Neural cell (in vitro differentiated cells): Measurements from ENCODE around the gene NOC4L. TPM values are rescaled to one million over a fixed set of nuclear protein-coding genes. Genes with fewer than 3 reads are reported as not detected.

ENCODE experiments used
- H2AFZ ChIP-seq: fragments of 200-600, 300-800 bp; sonication (generic), shearing (Covaris generic); 2 replicates; pipeline ENCODE4 v1.6.0; 2014; ENCODE audit warnings: low read depth, mild to moderate bottlenecking, antibody characterized with exemption, low read length, moderate library complexity
- H3F3A ChIP-seq: fragments of 200-600 bp; shearing (Covaris generic); 2 replicates; pipeline ENCODE4 v1.6.1; 2016; ENCODE audit warnings: mild to moderate bottlenecking, moderate library complexity, mixed read lengths, antibody characterized with exemption, low read length; ENCODE audit not compliant: insufficient read depth, poor library complexity, severe bottlenecking
- H3K27ac ChIP-seq: fragments of 200-600, 300-800 bp; sonication (generic), shearing (Covaris generic); 2 replicates; pipeline ENCODE4 v1.5.1; 2014; ENCODE audit warnings: mild to moderate bottlenecking, low read length, moderate library complexity
- H3K27me3 ChIP-seq: fragments of 300-800, 200-600 bp; sonication (generic), shearing (Covaris generic); 2 replicates; pipeline ENCODE4 v1.6.0; 2014; ENCODE audit warnings: mild to moderate bottlenecking, low read depth, low read length, moderate library complexity; ENCODE audit not compliant: insufficient read depth
- H3K36me3 ChIP-seq: fragments of 300-800, 200-600 bp; sonication (generic), shearing (Covaris generic); 2 replicates; pipeline ENCODE4 v1.5.1; 2014; ENCODE audit warnings: mild to moderate bottlenecking, antibody characterized with exemption, low read length, moderate library complexity; ENCODE audit not compliant: insufficient read depth
- H3K4me2 ChIP-seq: fragments of 300-800, 200-600 bp; sonication (generic), shearing (Covaris generic); 2 replicates; pipeline ENCODE4 v1.6.0; 2014; ENCODE audit warnings: mild to moderate bottlenecking, low read length
- H3K4me3 ChIP-seq: fragments of 300-800, 200-600 bp; sonication (generic), shearing (Covaris generic); 2 replicates; pipeline ENCODE4 v1.5.1; 2014; ENCODE audit warnings: mild to moderate bottlenecking, low read length, moderate library complexity
- H3K79me2 ChIP-seq: fragments of 200-600 bp; shearing (Covaris generic); replicated peaks from 2 replicates; pipeline ENCODE4 v1.6.0; 2014; ENCODE audit warnings: mild to moderate bottlenecking, low read length, moderate library complexity; ENCODE audit not compliant: insufficient read depth
- H3K9ac ChIP-seq: fragments of 300-800, 200-600 bp; sonication (generic), shearing (Covaris generic); 2 replicates; pipeline ENCODE4 v1.6.1; 2016; ENCODE audit warnings: mild to moderate bottlenecking, low read length, mixed read lengths
- H3K9me2 ChIP-seq: fragments of 200-600 bp; shearing (Covaris generic); 2 replicates; pipeline ENCODE4 v1.6.1; 2016; ENCODE audit warnings: mild to moderate bottlenecking, low read length, mixed read lengths; ENCODE audit not compliant: insufficient read depth
- H3K9me3 ChIP-seq: fragments of 200-600, 300-800 bp; sonication (generic), shearing (Covaris generic); 2 replicates; pipeline ENCODE4 v1.6.1; 2016; ENCODE audit warnings: mild to moderate bottlenecking, mixed run types, low read length, moderate library complexity, mixed read lengths
- H4K20me1 ChIP-seq: fragments of 200-600 bp; shearing (Covaris generic); 2 replicates; pipeline ENCODE4 v1.6.1; 2016; ENCODE audit warnings: mild to moderate bottlenecking, mixed run types; ENCODE audit not compliant: insufficient read depth
- CTCF ChIP-seq: fragments of 450-650 bp; IDR thresholded peaks from 2 replicates; pipeline ENCODE4 v1.5.1; 2014; ENCODE audit warnings: antibody characterized with exemption, mild to moderate bottlenecking, moderate library complexity; ENCODE audit not compliant: poor library complexity, severe bottlenecking
- EP300 ChIP-seq: fragments of 450-650 bp; conservative IDR thresholded peaks from 2 replicates; pipeline ENCODE4 v1.6.1; 2014; ENCODE audit warnings: antibody characterized with exemption, mild to moderate bottlenecking, moderate library complexity; ENCODE audit not compliant: poor library complexity, severe bottlenecking
- EZH2 ChIP-seq: fragments of 200-600, 300-800 bp; shearing (Covaris generic), sonication (generic); IDR thresholded peaks from 2 replicates; pipeline ENCODE4 v1.6.1; 2014; ENCODE audit warnings: antibody characterized with exemption, low read length, borderline replicate concordance, mild to moderate bottlenecking; ENCODE audit not compliant: insufficient read depth, poor library complexity, severe bottlenecking
- MXI1 ChIP-seq: fragments of 450-650 bp; conservative IDR thresholded peaks from 2 replicates; pipeline ENCODE4 v1.6.1; 2014; ENCODE audit warnings: antibody characterized with exemption, mild to moderate bottlenecking; ENCODE audit not compliant: poor library complexity, severe bottlenecking
- POLR2AphosphoS5 ChIP-seq: IDR thresholded peaks from 2 replicates; pipeline ENCODE4 v1.6.1; 2012
- RAD21 ChIP-seq: fragments of 450-650 bp; conservative IDR thresholded peaks from 2 replicates; pipeline ENCODE4 v1.6.1; 2014; ENCODE audit warnings: antibody characterized with exemption, mild to moderate bottlenecking, moderate library complexity
- REST ChIP-seq: IDR thresholded peaks from 2 replicates; pipeline ENCODE4 v1.6.1; 2012; ENCODE audit warnings: borderline replicate concordance
- SMC3 ChIP-seq: fragments of 450-650 bp; conservative IDR thresholded peaks from 2 replicates; pipeline ENCODE4 v1.6.1; 2014; ENCODE audit warnings: antibody characterized with exemption, mild to moderate bottlenecking, moderate library complexity; ENCODE audit not compliant: poor library complexity
- TAF1 ChIP-seq: IDR thresholded peaks from 2 replicates; pipeline ENCODE4 v1.6.1; 2012; ENCODE audit warnings: low read depth
- polyA plus RNA-seq: library from polyadenylated mRNA; depleted of rRNA; stranded (reverse); fragments of >200 nt; gene quantifications from 2 replicates; pipeline ENCODE4 v1.2.3, GENCODE V29; 2014

The NOC4L gene
- polyA plus RNA-seq, 1 donor from 2014 or later, result 26.9 TPM

GRCh38 chr12:132174015-132174838, 30.0 kb downstream of the NOC4L start:
- Histone ChIP-seq H3K4me2 (no peak overlapping the region), H3K79me2 (no peaks in the 10 kb centered on the region), H4K20me1 (no peaks in the 10 kb centered on the region), H3K27me3 (no peaks in the 10 kb centered on the region), H3K9me3 (no peaks in the 10 kb centered on the region), H2AFZ (no peak overlapping the region), H3K27ac (no peak overlapping the region), H3K9me2 (no peaks in the 10 kb centered on the region), H3K4me3 (no peak overlapping the region), H3K36me3 (no peaks in the 10 kb centered on the region), H3F3A (no peaks in the 10 kb centered on the region), H3K9ac (no peak overlapping the region)
- TF ChIP-seq EZH2 (no peak), POLR2AphosphoS5 (no peak), CTCF (no peak), REST (no peak), RAD21 (no peak), EP300 (no peak), SMC3 (no peak), TAF1 (no peak), MXI1 (no peak)

GRCh38 chr12:132174839-132175490, 30.7 kb downstream of the NOC4L start:
- no peaks in the 10 kb centered on the region for H3K9me2 ChIP-seq
- no peaks in the 10 kb centered on the region for H3K27me3 ChIP-seq
- H3K9ac ChIP-seq, result no peak overlapping the region
- H3K27ac ChIP-seq, result no peak overlapping the region
- H3F3A ChIP-seq, result no peaks in the 10 kb centered on the region
- no peaks in the 10 kb centered on the region for H4K20me1 ChIP-seq
- TF ChIP-seq POLR2AphosphoS5, result no peak
- TF ChIP-seq CTCF, result no peak
- no peak for TF ChIP-seq RAD21
- TF ChIP-seq MXI1, result no peak
- no peak for TF ChIP-seq EP300
- TF ChIP-seq REST, result no peak
- no peak for TF ChIP-seq EZH2
- H3K79me2 ChIP-seq, result no peaks in the 10 kb centered on the region
- no peak overlapping the region for H2AFZ ChIP-seq
- no peak overlapping the region for H3K4me2 ChIP-seq
- no peaks in the 10 kb centered on the region for H3K9me3 ChIP-seq
- H3K36me3 ChIP-seq, result no peaks in the 10 kb centered on the region
- no peak overlapping the region for H3K4me3 ChIP-seq
